ENCODE measurements around the gene ADAMTS9.

GRCh38 chr3:64574194-64574593 is 113.6 kb downstream of the ADAMTS9 start:
- TF ChIP-seq YY1 (IDR thresholded peaks at IDR 0.05; ENCODE audit: insufficient read depth, insufficient read length) (no peak), ZNF274 (IDR thresholded peaks at IDR 0.05; ENCODE audit: low read depth, low read length) (no peak)
